Neural cell (in vitro differentiated cells): ENCODE data around the gene NDST1. TPM values are rescaled to one million over a fixed set of nuclear protein-coding genes. Genes with fewer than 3 reads are reported as not detected.

Experiments used
- H2AFZ ChIP-seq: fragments of 200-600, 300-800 bp; sonication (generic), shearing (Covaris generic); 2 replicates; pipeline ENCODE4 v1.6.0; 2014; ENCODE audit warnings: low read depth, mild to moderate bottlenecking, antibody characterized with exemption, low read length, moderate library complexity
- H3F3A ChIP-seq: fragments of 200-600 bp; shearing (Covaris generic); 2 replicates; pipeline ENCODE4 v1.6.1; 2016; ENCODE audit warnings: mild to moderate bottlenecking, moderate library complexity, mixed read lengths, antibody characterized with exemption, low read length; ENCODE audit not compliant: insufficient read depth, poor library complexity, severe bottlenecking
- H3K27ac ChIP-seq: fragments of 200-600, 300-800 bp; sonication (generic), shearing (Covaris generic); 2 replicates; pipeline ENCODE4 v1.5.1; 2014; ENCODE audit warnings: mild to moderate bottlenecking, low read length, moderate library complexity
- H3K27me3 ChIP-seq: fragments of 300-800, 200-600 bp; sonication (generic), shearing (Covaris generic); 2 replicates; pipeline ENCODE4 v1.6.0; 2014; ENCODE audit warnings: mild to moderate bottlenecking, low read depth, low read length, moderate library complexity; ENCODE audit not compliant: insufficient read depth
- H3K36me3 ChIP-seq: fragments of 300-800, 200-600 bp; sonication (generic), shearing (Covaris generic); 2 replicates; pipeline ENCODE4 v1.5.1; 2014; ENCODE audit warnings: mild to moderate bottlenecking, antibody characterized with exemption, low read length, moderate library complexity; ENCODE audit not compliant: insufficient read depth
- H3K4me2 ChIP-seq: fragments of 300-800, 200-600 bp; sonication (generic), shearing (Covaris generic); 2 replicates; pipeline ENCODE4 v1.6.0; 2014; ENCODE audit warnings: mild to moderate bottlenecking, low read length
- H3K4me3 ChIP-seq: fragments of 300-800, 200-600 bp; sonication (generic), shearing (Covaris generic); 2 replicates; pipeline ENCODE4 v1.5.1; 2014; ENCODE audit warnings: mild to moderate bottlenecking, low read length, moderate library complexity
- H3K79me2 ChIP-seq: fragments of 200-600 bp; shearing (Covaris generic); replicated peaks from 2 replicates; pipeline ENCODE4 v1.6.0; 2014; ENCODE audit warnings: mild to moderate bottlenecking, low read length, moderate library complexity; ENCODE audit not compliant: insufficient read depth
- H3K9ac ChIP-seq: fragments of 300-800, 200-600 bp; sonication (generic), shearing (Covaris generic); 2 replicates; pipeline ENCODE4 v1.6.1; 2016; ENCODE audit warnings: mild to moderate bottlenecking, low read length, mixed read lengths
- H3K9me2 ChIP-seq: fragments of 200-600 bp; shearing (Covaris generic); 2 replicates; pipeline ENCODE4 v1.6.1; 2016; ENCODE audit warnings: mild to moderate bottlenecking, low read length, mixed read lengths; ENCODE audit not compliant: insufficient read depth
- H3K9me3 ChIP-seq: fragments of 200-600, 300-800 bp; sonication (generic), shearing (Covaris generic); 2 replicates; pipeline ENCODE4 v1.6.1; 2016; ENCODE audit warnings: mild to moderate bottlenecking, mixed run types, low read length, moderate library complexity, mixed read lengths
- H4K20me1 ChIP-seq: fragments of 200-600 bp; shearing (Covaris generic); 2 replicates; pipeline ENCODE4 v1.6.1; 2016; ENCODE audit warnings: mild to moderate bottlenecking, mixed run types; ENCODE audit not compliant: insufficient read depth
- EP300 ChIP-seq: fragments of 450-650 bp; conservative IDR thresholded peaks from 2 replicates; pipeline ENCODE4 v1.6.1; 2014; ENCODE audit warnings: antibody characterized with exemption, mild to moderate bottlenecking, moderate library complexity; ENCODE audit not compliant: poor library complexity, severe bottlenecking
- EZH2 ChIP-seq: fragments of 200-600, 300-800 bp; shearing (Covaris generic), sonication (generic); IDR thresholded peaks from 2 replicates; pipeline ENCODE4 v1.6.1; 2014; ENCODE audit warnings: antibody characterized with exemption, low read length, borderline replicate concordance, mild to moderate bottlenecking; ENCODE audit not compliant: insufficient read depth, poor library complexity, severe bottlenecking
- MXI1 ChIP-seq: fragments of 450-650 bp; conservative IDR thresholded peaks from 2 replicates; pipeline ENCODE4 v1.6.1; 2014; ENCODE audit warnings: antibody characterized with exemption, mild to moderate bottlenecking; ENCODE audit not compliant: poor library complexity, severe bottlenecking
- POLR2AphosphoS5 ChIP-seq: IDR thresholded peaks from 2 replicates; pipeline ENCODE4 v1.6.1; 2012
- RAD21 ChIP-seq: fragments of 450-650 bp; conservative IDR thresholded peaks from 2 replicates; pipeline ENCODE4 v1.6.1; 2014; ENCODE audit warnings: antibody characterized with exemption, mild to moderate bottlenecking, moderate library complexity
- SMC3 ChIP-seq: fragments of 450-650 bp; conservative IDR thresholded peaks from 2 replicates; pipeline ENCODE4 v1.6.1; 2014; ENCODE audit warnings: antibody characterized with exemption, mild to moderate bottlenecking, moderate library complexity; ENCODE audit not compliant: poor library complexity
- TAF1 ChIP-seq: IDR thresholded peaks from 2 replicates; pipeline ENCODE4 v1.6.1; 2012; ENCODE audit warnings: low read depth
- polyA plus RNA-seq: library from polyadenylated mRNA; depleted of rRNA; stranded (reverse); fragments of >200 nt; gene quantifications from 2 replicates; pipeline ENCODE4 v1.2.3, GENCODE V29; 2014
- TF ChIP-seq, protein P1 (sequence below): fragments of 450-650 bp; IDR thresholded peaks from 2 replicates; pipeline ENCODE4 v1.5.1; 2014; ENCODE audit warnings: antibody characterized with exemption, mild to moderate bottlenecking, moderate library complexity; ENCODE audit not compliant: poor library complexity, severe bottlenecking
- TF ChIP-seq, protein P2 (sequence below): IDR thresholded peaks from 2 replicates; pipeline ENCODE4 v1.6.1; 2012; ENCODE audit warnings: borderline replicate concordance

NDST1 gene
- polyA plus RNA-seq, 1 donor from 2014 or later = 15.6 TPM

DNA sequence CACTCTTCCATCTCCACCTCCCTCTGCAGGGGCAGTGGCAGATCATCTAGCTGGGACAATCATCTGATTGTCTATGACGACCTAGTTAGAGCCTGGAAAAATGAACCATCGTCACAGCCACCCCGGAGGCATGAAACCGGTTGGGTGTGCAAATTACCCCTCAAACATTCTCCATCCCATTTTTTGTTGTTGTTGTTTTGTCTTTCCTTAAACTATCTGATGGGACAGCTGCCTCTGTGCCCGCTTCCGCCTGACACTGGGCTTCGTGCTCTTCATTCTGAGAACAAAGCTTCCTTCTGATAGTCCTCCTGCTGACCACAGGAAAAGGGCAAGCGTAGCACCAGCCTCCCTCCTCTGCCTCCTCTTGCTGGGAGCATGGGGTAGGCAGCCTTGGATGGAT is 7.0 kb upstream of the NDST1 start:
- peaks cover 51% of the 10 kb centered on the region for H3K79me2 ChIP-seq
- H4K20me1 ChIP-seq = no peaks in the 10 kb centered on the region
- H3K9me2 ChIP-seq = no peaks in the 10 kb centered on the region
- no peaks in the 10 kb centered on the region for H3K27me3 ChIP-seq
- no peaks in the 10 kb centered on the region for H3K9me3 ChIP-seq
- H3K27ac ChIP-seq = no peak overlapping the region
- H3K36me3 ChIP-seq = no peaks in the 10 kb centered on the region
- no peak overlapping the region for H3K4me3 ChIP-seq
- no peaks in the 10 kb centered on the region for H3F3A ChIP-seq
- no peak overlapping the region for H3K4me2 ChIP-seq
- TF ChIP-seq POLR2AphosphoS5 = no peak
- TF ChIP-seq, protein P1, sequence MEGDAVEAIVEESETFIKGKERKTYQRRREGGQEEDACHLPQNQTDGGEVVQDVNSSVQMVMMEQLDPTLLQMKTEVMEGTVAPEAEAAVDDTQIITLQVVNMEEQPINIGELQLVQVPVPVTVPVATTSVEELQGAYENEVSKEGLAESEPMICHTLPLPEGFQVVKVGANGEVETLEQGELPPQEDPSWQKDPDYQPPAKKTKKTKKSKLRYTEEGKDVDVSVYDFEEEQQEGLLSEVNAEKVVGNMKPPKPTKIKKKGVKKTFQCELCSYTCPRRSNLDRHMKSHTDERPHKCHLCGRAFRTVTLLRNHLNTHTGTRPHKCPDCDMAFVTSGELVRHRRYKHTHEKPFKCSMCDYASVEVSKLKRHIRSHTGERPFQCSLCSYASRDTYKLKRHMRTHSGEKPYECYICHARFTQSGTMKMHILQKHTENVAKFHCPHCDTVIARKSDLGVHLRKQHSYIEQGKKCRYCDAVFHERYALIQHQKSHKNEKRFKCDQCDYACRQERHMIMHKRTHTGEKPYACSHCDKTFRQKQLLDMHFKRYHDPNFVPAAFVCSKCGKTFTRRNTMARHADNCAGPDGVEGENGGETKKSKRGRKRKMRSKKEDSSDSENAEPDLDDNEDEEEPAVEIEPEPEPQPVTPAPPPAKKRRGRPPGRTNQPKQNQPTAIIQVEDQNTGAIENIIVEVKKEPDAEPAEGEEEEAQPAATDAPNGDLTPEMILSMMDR = no peak
- TF ChIP-seq RAD21 = no peak
- TF ChIP-seq TAF1 = no peak
- TF ChIP-seq EZH2 = no peak
- TF ChIP-seq, protein P2, sequence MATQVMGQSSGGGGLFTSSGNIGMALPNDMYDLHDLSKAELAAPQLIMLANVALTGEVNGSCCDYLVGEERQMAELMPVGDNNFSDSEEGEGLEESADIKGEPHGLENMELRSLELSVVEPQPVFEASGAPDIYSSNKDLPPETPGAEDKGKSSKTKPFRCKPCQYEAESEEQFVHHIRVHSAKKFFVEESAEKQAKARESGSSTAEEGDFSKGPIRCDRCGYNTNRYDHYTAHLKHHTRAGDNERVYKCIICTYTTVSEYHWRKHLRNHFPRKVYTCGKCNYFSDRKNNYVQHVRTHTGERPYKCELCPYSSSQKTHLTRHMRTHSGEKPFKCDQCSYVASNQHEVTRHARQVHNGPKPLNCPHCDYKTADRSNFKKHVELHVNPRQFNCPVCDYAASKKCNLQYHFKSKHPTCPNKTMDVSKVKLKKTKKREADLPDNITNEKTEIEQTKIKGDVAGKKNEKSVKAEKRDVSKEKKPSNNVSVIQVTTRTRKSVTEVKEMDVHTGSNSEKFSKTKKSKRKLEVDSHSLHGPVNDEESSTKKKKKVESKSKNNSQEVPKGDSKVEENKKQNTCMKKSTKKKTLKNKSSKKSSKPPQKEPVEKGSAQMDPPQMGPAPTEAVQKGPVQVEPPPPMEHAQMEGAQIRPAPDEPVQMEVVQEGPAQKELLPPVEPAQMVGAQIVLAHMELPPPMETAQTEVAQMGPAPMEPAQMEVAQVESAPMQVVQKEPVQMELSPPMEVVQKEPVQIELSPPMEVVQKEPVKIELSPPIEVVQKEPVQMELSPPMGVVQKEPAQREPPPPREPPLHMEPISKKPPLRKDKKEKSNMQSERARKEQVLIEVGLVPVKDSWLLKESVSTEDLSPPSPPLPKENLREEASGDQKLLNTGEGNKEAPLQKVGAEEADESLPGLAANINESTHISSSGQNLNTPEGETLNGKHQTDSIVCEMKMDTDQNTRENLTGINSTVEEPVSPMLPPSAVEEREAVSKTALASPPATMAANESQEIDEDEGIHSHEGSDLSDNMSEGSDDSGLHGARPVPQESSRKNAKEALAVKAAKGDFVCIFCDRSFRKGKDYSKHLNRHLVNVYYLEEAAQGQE = no peak
- TF ChIP-seq MXI1 = no peak
- no peak for TF ChIP-seq SMC3
- TF ChIP-seq EP300 = no peak
- no peak overlapping the region for H3K9ac ChIP-seq
- H2AFZ ChIP-seq = no peak overlapping the region

DNA sequence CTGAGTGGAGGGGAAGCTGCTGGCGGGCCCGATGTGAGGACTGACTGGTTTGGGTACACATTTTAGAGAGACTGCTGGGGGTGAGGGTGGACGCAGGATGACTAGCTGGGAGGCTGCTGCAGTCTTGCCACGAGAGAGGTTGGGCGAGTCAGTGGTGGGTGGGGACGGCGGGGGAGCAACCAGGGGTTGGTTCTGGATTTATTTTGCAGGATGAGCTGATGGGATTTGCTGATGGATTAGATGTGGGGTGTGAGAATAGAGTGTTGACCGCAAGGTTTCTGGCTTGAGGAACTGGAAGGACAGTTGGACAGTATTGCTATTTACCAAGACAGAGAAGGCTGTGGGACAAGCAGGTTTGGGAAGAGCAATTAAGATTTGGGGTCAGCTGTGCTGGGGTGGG is 5.8 kb upstream of the NDST1 start:
- Histone ChIP-seq H3K9ac (no peak overlapping the region), H3K9me3 (no peaks in the 10 kb centered on the region), H4K20me1 (no peaks in the 10 kb centered on the region), H3K36me3 (no peaks in the 10 kb centered on the region), H3K79me2 (peaks cover 55% of the 10 kb centered on the region), H3K9me2 (no peaks in the 10 kb centered on the region), H3K4me2 (no peak overlapping the region), H2AFZ (no peak overlapping the region), H3F3A (no peaks in the 10 kb centered on the region), H3K4me3 (no peak overlapping the region), H3K27ac (no peak overlapping the region), H3K27me3 (no peaks in the 10 kb centered on the region)
- TF ChIP-seq POLR2AphosphoS5 (no peak), RAD21 (no peak), EZH2 (no peak), TAF1 (no peak), MXI1 (no peak), EP300 (no peak), SMC3 (no peak)
- TF ChIP-seq, protein P1 = no peak
- TF ChIP-seq, protein P2 = no peak
